A549 (cell line): ENCODE data around the gene SORCS3. TPM values are rescaled to one million over a fixed set of nuclear protein-coding genes. Genes with fewer than 3 reads are reported as not detected.

Experiments used
- ATAC-seq, 2 experiments: fragments of 200-7000 bp in 1 of 2; fragments of >200 bp in 1 of 2; cut with Nextera tagmentation in 1 of 2; cut with Tn5 transposase in 1 of 2; 3 replicates each; pipeline versions ENCODE4 v1.8.0 to v1.9.1; 2018 to 2020; ENCODE audit warnings: mild to moderate bottlenecking in 1 of 2, moderate library complexity in 1 of 2
- CTCF ChIA-PET: fragments of 300-600 bp; sonication (Branson Sonifier 250); formaldehyde crosslinking; extraction: SDS; loops from one replicate; lab custom pipeline; 2021; ENCODE audit warnings: antibody characterized with exemption, inconsistent platforms; lab: Yijun Ruan, JAX
- POLR2A ChIA-PET: fragments of 350-600 bp; formaldehyde crosslinking; extraction: SDS; loops from one replicate; lab custom pipeline; 2021; ENCODE audit warnings: antibody characterized with exemption, inconsistent platforms; lab: Yijun Ruan, JAX
- DNase-seq, 2 experiments: peaks; one replicate each; pipeline versions ENCODE4 v3.0.0 to v3.0.0-alpha.2; 2011 to 2016; ENCODE audit warnings: low read depth in 1 of 2, low spot score in 1 of 2
- FAIRE-seq: peaks from 2 replicates; lab custom pipeline; 2011; peaks lifted over from hg19 to GRCh38; lab: Jason Lieb, UNC
- H3K27ac ChIP-seq, 2 experiments: fragments of >200 bp; sonication (Bioruptor Twin); formaldehyde crosslinking; 3 replicates each; pipeline ENCODE4 v1.5.1; 2016 to 2017
- H3K4me1 ChIP-seq: fragments of >200 bp; sonication (Bioruptor Twin); formaldehyde crosslinking; 3 replicates; pipeline ENCODE4 v1.6.1; 2016
- H3K4me2 ChIP-seq: fragments of >200 bp; sonication (Bioruptor Twin); formaldehyde crosslinking; 3 replicates; pipeline ENCODE4 v1.6.1; 2016
- H3K4me3 ChIP-seq: fragments of >200 bp; sonication (Bioruptor Twin); formaldehyde crosslinking; 3 replicates; pipeline ENCODE4 v1.5.1; 2016
- H3K9me3 ChIP-seq: fragments of >200 bp; sonication (Bioruptor Twin); formaldehyde crosslinking; 3 replicates; pipeline ENCODE4 v1.6.1; 2016
- CBX2 ChIP-seq: fragments of 200-600 bp; sonication (generic); IDR thresholded peaks from 2 replicates; pipeline ENCODE4 v1.6.1; 2016; ENCODE audit warnings: low read depth, mild to moderate bottlenecking, borderline replicate concordance
- CEBPB ChIP-seq, 2 experiments: fragments of >200 bp in 1 of 2; sonication (Bioruptor Twin) in 1 of 2; formaldehyde crosslinking in 1 of 2; IDR thresholded peaks; 2 replicates each; pipeline ENCODE4 v1.6.1; 2012 to 2016
- EHF ChIP-seq: fragments of 250-450 bp; sonication (Bioruptor Pico); IDR thresholded peaks from 2 replicates; pipeline ENCODE4 v1.5.0; 2020; ENCODE audit warnings: mild to moderate bottlenecking
- EP300 ChIP-seq, 2 experiments: fragments of >200 bp; sonication (Bioruptor Twin); formaldehyde crosslinking; IDR thresholded peaks; 2 replicates in 1 of 2; 3 replicates in 1 of 2; pipeline ENCODE4 v1.6.1; 2016 to 2017
- HEYL ChIP-seq: fragments of 250-450 bp; sonication (Bioruptor Pico); IDR thresholded peaks from 2 replicates; pipeline ENCODE4 v1.8.0; 2021; ENCODE audit warnings: mild to moderate bottlenecking, moderate library complexity
- HOXB5 ChIP-seq: fragments of 250-450 bp; sonication (Bioruptor Pico); IDR thresholded peaks from 2 replicates; pipeline ENCODE4 v1.5.0; 2020; ENCODE audit warnings: mild to moderate bottlenecking, moderate library complexity
- JUNB ChIP-seq: fragments of >200 bp; sonication (Bioruptor Twin); formaldehyde crosslinking; IDR thresholded peaks from 2 replicates; pipeline ENCODE4 v1.6.1; 2016
- MAFK ChIP-seq: fragments of 450-650 bp; IDR thresholded peaks from 2 replicates; pipeline ENCODE4 v1.6.1; 2014; ENCODE audit not compliant: partially characterized antibody
- MAZ ChIP-seq: fragments of 150-350 bp; IDR thresholded peaks from 2 replicates; pipeline ENCODE4 v1.6.1; 2014; ENCODE audit warnings: antibody characterized with exemption, low read depth, low read length, borderline replicate concordance
- MYC ChIP-seq: IDR thresholded peaks from 2 replicates; pipeline ENCODE4 v1.6.1; 2012; ENCODE audit warnings: mild to moderate bottlenecking, inconsistent platforms, low read length, improper control_type of control experiment, borderline replicate concordance
- NFE2L2 ChIP-seq: fragments of 150-350 bp; conservative IDR thresholded peaks from 2 replicates; pipeline ENCODE4 v1.6.1; 2014; ENCODE audit warnings: low read length
- POLR2AphosphoS2 ChIP-seq: conservative IDR thresholded peaks from 2 replicates; pipeline ENCODE4 v1.6.1; 2012; ENCODE audit warnings: low read length, improper control_type of control experiment, inconsistent platforms
- TFCP2L1 ChIP-seq: fragments of 250-450 bp; sonication (Bioruptor Pico); IDR thresholded peaks from 2 replicates; pipeline ENCODE4 v1.5.0; 2021; ENCODE audit warnings: mild to moderate bottlenecking
- ZC3H11A ChIP-seq: fragments of 450-650 bp; IDR thresholded peaks from 2 replicates; pipeline ENCODE4 v1.6.1; 2014; ENCODE audit warnings: antibody characterized with exemption, mild to moderate bottlenecking
- ZNF302 ChIP-seq: fragments of 250-450 bp; sonication (Bioruptor Pico); IDR thresholded peaks from 2 replicates; pipeline ENCODE4 v1.9.0; 2021; ENCODE audit warnings: inconsistent platforms, mild to moderate bottlenecking, moderate library complexity
- ZSCAN20 ChIP-seq: fragments of 250-450 bp; sonication (Bioruptor Pico); IDR thresholded peaks from 2 replicates; pipeline ENCODE4 v1.8.0; 2022; ENCODE audit warnings: mild to moderate bottlenecking, moderate library complexity
- WGBS: methylation state at CpG from one replicate; pipeline ENCODE4 v1.1.6; 2017; ENCODE audit errors: missing lambda C conversion rate; 5-methylcytosine and 5-hydroxymethylcytosine counted together
- polyA plus RNA-seq, 4 experiments: library from polyadenylated mRNA; depleted of rRNA in 3 of 4; stranded (reverse); fragments of >200 nt; fragmentation: RNase III in 1 of 4; extraction: RNeasy Plus Mini Kit Qiagen cat#74134 plus additional on column Dnase treatment in 1 of 4; gene quantifications; 2 replicates in 3 of 4; 3 replicates in 1 of 4; pipeline ENCODE4 v1.2.3, GENCODE V29; 2011 to 2017
- TF ChIP-seq, protein P1 (sequence below): fragments of >200 bp; sonication (Bioruptor Twin); formaldehyde crosslinking; IDR thresholded peaks from 3 replicates; pipeline ENCODE4 v1.6.1; 2016

The SORCS3 gene
- polyA plus RNA-seq, 2 of the 4 experiments (the other 2 are of a cell fraction) = not detected

GRCh38 chr10:105258036-105258673 lies 617.1 kb downstream of the SORCS3 start:
- Histone ChIP-seq H3K4me3 (no peak overlapping the region), H3K4me2 (no peak overlapping the region), H3K4me1 (no peaks in the 10 kb centered on the region), H3K9me3 (no peaks in the 10 kb centered on the region), H3K27ac (no peak overlapping the region)
- no peak for FAIRE-seq
- ATAC-seq = no peak
- POLR2A ChIA-PET = no interaction called here
- DNase-seq = no peak
- 3% methylated on average over 3 of the region's 3 CpGs for whole genome bisulfite sequencing
- CTCF ChIA-PET = no interaction called here
- TF ChIP-seq ZSCAN20 (CRISPR knock-in tag) = no peak
- no peak for TF ChIP-seq HOXB5 (CRISPR knock-in tag)
- TF ChIP-seq HEYL (CRISPR knock-in tag) = no peak
- no peak for TF ChIP-seq MYC

- DNase-seq (no peak), ATAC-seq (no peak), FAIRE-seq (no peak)
- CTCF ChIA-PET = no interaction called here
- POLR2A ChIA-PET = no interaction called here
- Histone ChIP-seq H3K27ac (no peak overlapping the region), H3K4me3 (no peak overlapping the region), H3K9me3 (no peaks in the 10 kb centered on the region), H3K4me2 (no peak overlapping the region), H3K4me1 (no peaks in the 10 kb centered on the region)
- TF ChIP-seq MAZ = no peak
- TF ChIP-seq, all 56 proteins: peak for 0
- WGBS = 8% methylated on average over 1 of the region's 1 CpG
These were observed 617.6 kb downstream of the SORCS3 start for GRCh38 chr10:105258674-105259065.

DNA sequence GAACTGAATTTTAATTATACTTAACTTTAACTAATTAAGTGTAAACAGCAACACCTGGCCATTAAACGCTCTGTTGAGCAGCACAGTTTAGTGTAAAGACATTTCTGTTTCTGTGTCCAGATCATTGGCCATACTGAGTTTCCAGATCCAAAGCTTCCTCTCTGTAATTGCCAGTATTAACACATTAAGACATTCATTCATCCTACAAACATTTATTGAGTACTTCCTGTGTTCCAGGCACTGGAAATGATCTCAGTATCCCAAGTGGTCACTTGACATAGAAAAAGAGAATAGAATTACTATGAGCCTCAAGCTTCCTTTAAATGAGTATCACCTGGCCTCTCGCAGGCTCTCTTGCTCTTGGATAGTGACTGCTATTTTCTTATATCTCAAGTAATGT lies 618.1 kb downstream of the SORCS3 start:
- no peak for ATAC-seq
- CTCF ChIA-PET = no interaction called here
- 8% methylated on average over 2 of the region's 2 CpGs for WGBS
- Histone ChIP-seq H3K4me2 (no peak overlapping the region), H3K9me3 (no peaks in the 10 kb centered on the region), H3K4me3 (no peak overlapping the region), H3K4me1 (no peaks in the 10 kb centered on the region), H3K27ac (no peak overlapping the region)
- no peak for DNase-seq
- TF ChIP-seq POLR2AphosphoS2 = no peak
- no peak for TF ChIP-seq TFCP2L1
- no peak for TF ChIP-seq CBX2
- TF ChIP-seq ZC3H11A = no peak
- FAIRE-seq = no peak
- POLR2A ChIA-PET = no interaction called here

- WGBS = 1% methylated on average over 2 of the region's 2 CpGs
- no peak overlapping the region for H3K27ac ChIP-seq
- H3K9me3 ChIP-seq = no peaks in the 10 kb centered on the region
- H3K4me1 ChIP-seq = no peaks in the 10 kb centered on the region
- POLR2A ChIA-PET = no interaction called here
- no peak overlapping the region for H3K4me3 ChIP-seq
- ATAC-seq = no peak
- TF ChIP-seq ZNF302 (CRISPR knock-in tag) (no peak), JUNB (no peak), NFE2L2 (no peak), EP300 (IDR thresholded peaks at IDR 0.05) (no peak), EHF (no peak), MAZ (no peak), CEBPB (IDR thresholded peaks at IDR 0.05) (no peak), MAFK (no peak)
- TF ChIP-seq, protein P1, sequence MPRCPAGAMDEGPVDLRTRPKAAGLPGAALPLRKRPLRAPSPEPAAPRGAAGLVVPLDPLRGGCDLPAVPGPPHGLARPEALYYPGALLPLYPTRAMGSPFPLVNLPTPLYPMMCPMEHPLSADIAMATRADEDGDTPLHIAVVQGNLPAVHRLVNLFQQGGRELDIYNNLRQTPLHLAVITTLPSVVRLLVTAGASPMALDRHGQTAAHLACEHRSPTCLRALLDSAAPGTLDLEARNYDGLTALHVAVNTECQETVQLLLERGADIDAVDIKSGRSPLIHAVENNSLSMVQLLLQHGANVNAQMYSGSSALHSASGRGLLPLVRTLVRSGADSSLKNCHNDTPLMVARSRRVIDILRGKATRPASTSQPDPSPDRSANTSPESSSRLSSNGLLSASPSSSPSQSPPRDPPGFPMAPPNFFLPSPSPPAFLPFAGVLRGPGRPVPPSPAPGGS = no peak
- no peak for FAIRE-seq
- H3K4me2 ChIP-seq = no peak overlapping the region
- CTCF ChIA-PET = no interaction called here
- no peak for DNase-seq
These were observed 621.6 kb downstream of the SORCS3 start for GRCh38 chr10:105262666-105263065.
